Breast epithelium (tissue), 3 donors: Measurements from ENCODE around the gene PDLIM7.

Experiments
- CTCF ChIP-seq, 3 donors: fragments of 450-650 bp; IDR thresholded peaks; one replicate each; pipeline ENCODE4 v1.5.1; 2016 to 2017; ENCODE audit warnings: antibody characterized with exemption in 3 of 3, mild to moderate bottlenecking in 3 of 3, moderate library complexity in 3 of 3
- POLR2A ChIP-seq: fragments of 450-650 bp; IDR thresholded peaks from one replicate; pipeline ENCODE4 v1.6.1; 2016; ENCODE audit warnings: antibody characterized with exemption, mild to moderate bottlenecking, moderate library complexity
- POLR2AphosphoS5 ChIP-seq, 3 donors: sonication (generic); formaldehyde crosslinking; IDR thresholded peaks; one replicate each; pipeline ENCODE4 v1.6.1; 2017; ENCODE audit warnings: antibody characterized with exemption in 3 of 3

DNA sequence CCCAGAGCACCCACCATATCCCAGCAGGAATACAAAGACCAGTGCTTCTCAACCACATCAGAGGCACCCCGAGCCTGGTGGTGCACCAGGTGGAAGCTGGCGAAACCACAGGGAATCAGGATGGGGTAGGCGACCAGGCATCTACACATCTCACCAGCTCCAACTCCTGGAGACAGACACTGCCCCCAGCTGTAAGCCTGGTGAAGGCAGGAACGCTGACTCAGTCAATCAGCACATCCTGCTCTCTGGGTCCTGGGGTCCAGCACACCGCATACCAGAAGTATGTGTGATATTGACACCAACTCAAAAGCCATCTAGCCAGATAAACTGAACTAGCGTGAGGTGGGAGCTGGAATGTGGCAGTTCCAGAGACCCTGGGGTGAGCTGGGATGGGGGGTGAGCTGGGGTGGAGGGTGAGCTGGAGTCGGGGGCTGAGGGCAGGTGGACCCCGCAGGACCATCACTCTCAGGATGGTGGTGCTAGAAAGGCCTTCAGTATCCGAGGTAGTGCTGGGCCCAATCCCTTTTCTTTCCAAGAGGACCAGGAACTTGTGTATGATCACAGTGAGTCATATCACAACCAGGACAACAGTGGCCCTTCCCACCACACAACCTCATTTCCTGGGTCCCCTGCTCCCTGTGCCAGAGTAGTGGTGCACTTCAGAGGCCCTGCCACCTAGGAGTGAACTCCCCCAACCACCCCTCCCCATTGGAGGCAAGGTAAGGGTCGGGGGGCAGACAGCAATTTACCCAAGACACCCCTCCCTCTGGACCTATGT, 26.5 kb downstream of the PDLIM7 start:
- TF ChIP-seq CTCF (IDR thresholded peaks at IDR 0.05): no peak
- TF ChIP-seq POLR2A: no peak
- TF ChIP-seq POLR2AphosphoS5 (IDR thresholded peaks at IDR 0.05): no peak
